ENCODE results near the gene LDB1. TPM values are rescaled to one million over a fixed set of nuclear protein-coding genes. Genes with fewer than 3 reads are reported as not detected.

The LDB1 gene
- total RNA-seq, 4 donors from 2014 or later: 49.8 to 67.3 (median 54.8) TPM

GRCh38 chr10:102114861-102115618 is 5.1 kb downstream of the LDB1 start:
- no peaks in the 10 kb centered on the region for H3K27me3 ChIP-seq
- peak overlapping the region in 1 of 3 donors; percentile 61 for H3K4me3 ChIP-seq (replicated peaks in 1 of 3)
- TF ChIP-seq CTCF (IDR thresholded peaks at IDR 0.05): no peak
- TF ChIP-seq POLR2A (IDR thresholded peaks at IDR 0.05): peak in 1 of 2 donors; percentile 62
- DNase-seq: peak; percentile 92
- H3K9me3 ChIP-seq: no peaks in the 10 kb centered on the region
- peaks cover 14 to 19% of the 10 kb centered on the region in 2 donors for H3K36me3 ChIP-seq
- intact Hi-C loops (cut with DNase I): loop anchor here (5.0 kb wide), 1 partner anchor 37 kb away; the partner anchor contains the start of gene NOLC1
- peak overlapping the region; percentile 41 to 61 (median 41) for H3K27ac ChIP-seq
- WGBS, 2 donors: 2 to 3% methylated on average over 21 to 23 of the region's 23 CpGs
- peaks cover 55 to 59% of the 10 kb centered on the region in 2 donors for H3K4me1 ChIP-seq

GRCh38 chr10:102113956-102114857 is 6.0 kb downstream of the LDB1 start:
- peak; percentile 11 to 19 for DNase-seq
- H3K9me3 ChIP-seq: no peaks in the 10 kb centered on the region
- peak overlapping the region; percentile 7 to 61 (median 12) for H3K4me3 ChIP-seq (replicated peaks in 1 of 3)
- peaks cover 22 to 27% of the 10 kb centered on the region in 2 donors for H3K36me3 ChIP-seq
- no peak for TF ChIP-seq CTCF (IDR thresholded peaks at IDR 0.05)
- no peak for TF ChIP-seq POLR2A (IDR thresholded peaks at IDR 0.05)
- H3K27me3 ChIP-seq: no peaks in the 10 kb centered on the region
- intact Hi-C loops (cut with DNase I): no loop called here
- WGBS, 2 donors: 4% methylated on average over 12 to 20 of the region's 45 CpGs
- H3K27ac ChIP-seq: peak overlapping the region in 2 of 3 donors; percentile 41 to 61
- peaks cover 53 to 59% of the 10 kb centered on the region in 2 donors for H3K4me1 ChIP-seq

- WGBS, 2 donors: 51 to 58% methylated on average over 4 of the region's 7 CpGs
- H3K4me3 ChIP-seq (replicated peaks in 1 of 3): peak overlapping the region in 1 of 3 donors; percentile 61
- peaks cover 30 to 35% of the 10 kb centered on the region in 2 donors for H3K36me3 ChIP-seq
- intact Hi-C loops (cut with DNase I): no loop called here
- TF ChIP-seq CTCF (IDR thresholded peaks at IDR 0.05) (no peak), POLR2A (IDR thresholded peaks at IDR 0.05) (no peak)
- no peak for DNase-seq
- no peaks in the 10 kb centered on the region for H3K27me3 ChIP-seq
- peak overlapping the region in 1 of 3 donors; percentile 41 for H3K27ac ChIP-seq
- H3K4me1 ChIP-seq: peaks cover 45 to 54% of the 10 kb centered on the region in 2 donors
- no peaks in the 10 kb centered on the region for H3K9me3 ChIP-seq
Observed at GRCh38 chr10:102113261-102113955, 6.8 kb downstream of the LDB1 start.

GRCh38 chr10:102112210-102112817 is 7.9 kb downstream of the LDB1 start:
- peaks cover 34 to 43% of the 10 kb centered on the region in 2 donors for H3K4me1 ChIP-seq
- no peaks in the 10 kb centered on the region for H3K27me3 ChIP-seq
- no peaks in the 10 kb centered on the region for H3K9me3 ChIP-seq
- TF ChIP-seq POLR2A (IDR thresholded peaks at IDR 0.05) (no peak), CTCF (IDR thresholded peaks at IDR 0.05) (no peak)
- H3K27ac ChIP-seq: no peak overlapping the region
- 61 to 65% methylated on average over 3 of the region's 3 CpGs for WGBS, 2 donors
- no peak for DNase-seq
- intact Hi-C loops (cut with DNase I): no loop called here
- H3K4me3 ChIP-seq (replicated peaks in 1 of 3): no peak overlapping the region
- H3K36me3 ChIP-seq: peaks cover 41 to 46% of the 10 kb centered on the region in 2 donors
